GM23338 (cell line): ENCODE results near the gene AGER. TPM values are rescaled to one million over a fixed set of nuclear protein-coding genes. Genes with fewer than 3 reads are reported as not detected.

ENCODE experiments used
- ATAC-seq: fragments of 200-7000 bp; cut with Tn5 transposase; 3 replicates; pipeline ENCODE4 v1.9.1; 2020
- DNase-seq: peaks from one replicate; pipeline ENCODE4 v3.0.0-alpha.2; 2015; ENCODE audit warnings: low spot score
- H2AFZ ChIP-seq: fragments of 200-600 bp; sonication (generic); 2 replicates; pipeline ENCODE4 v1.8.0; 2016; ENCODE audit warnings: antibody characterized with exemption, mild to moderate bottlenecking, moderate library complexity
- H3F3A ChIP-seq: fragments of 200-600 bp; sonication (generic); replicated peaks from 2 replicates; pipeline ENCODE4 v1.8.0; 2017; ENCODE audit warnings: antibody characterized with exemption, mixed run types, low read depth
- H3K27ac ChIP-seq: fragments of 200-600 bp; sonication (generic); 2 replicates; pipeline ENCODE4 v1.6.1; 2016; ENCODE audit warnings: low read depth
- H3K27me3 ChIP-seq: fragments of 200-600 bp; sonication (generic); 2 replicates; pipeline ENCODE4 v1.8.0; 2016; ENCODE audit warnings: mild to moderate bottlenecking, mixed run types, moderate library complexity; ENCODE audit not compliant: insufficient read depth
- H3K36me3 ChIP-seq: fragments of 200-600 bp; sonication (generic); 2 replicates; pipeline ENCODE4 v1.8.0; 2016; ENCODE audit warnings: mild to moderate bottlenecking; ENCODE audit not compliant: insufficient read depth
- H3K4me1 ChIP-seq: fragments of 200-600 bp; sonication (generic); 2 replicates; pipeline ENCODE4 v1.8.0; 2016; ENCODE audit warnings: mild to moderate bottlenecking, moderate library complexity; ENCODE audit not compliant: insufficient read depth
- H3K4me2 ChIP-seq: fragments of 200-600 bp; sonication (generic); 2 replicates; pipeline ENCODE4 v1.7.1; 2017; ENCODE audit warnings: mixed run types
- H3K4me3 ChIP-seq: fragments of 200-600 bp; sonication (generic); 2 replicates; pipeline ENCODE4 v1.6.1; 2016; ENCODE audit warnings: mixed run types
- H3K79me2 ChIP-seq: fragments of 200-600 bp; sonication (generic); replicated peaks from 2 replicates; pipeline ENCODE4 v1.8.0; 2017; ENCODE audit warnings: mild to moderate bottlenecking; ENCODE audit not compliant: insufficient read depth
- H3K9me2 ChIP-seq: fragments of 200-600 bp; sonication (generic); 2 replicates; pipeline ENCODE4 v1.8.0; 2017; ENCODE audit not compliant: insufficient read depth
- H4K20me1 ChIP-seq: fragments of 200-600 bp; sonication (generic); replicated peaks from 2 replicates; pipeline ENCODE4 v1.8.0; 2017; ENCODE audit warnings: mild to moderate bottlenecking; ENCODE audit not compliant: insufficient read depth
- H3K27ac Mint-ChIP-seq: 2 replicates; pipeline ENCODE4 v1.8.0; 2020; ENCODE audit warnings: inconsistent platforms, mild to moderate bottlenecking, moderate library complexity, mixed read lengths
- H3K27me3 Mint-ChIP-seq: 3 replicates; pipeline ENCODE4 v1.8.0; 2022; ENCODE audit warnings: low read depth, mild to moderate bottlenecking, moderate library complexity, mixed read lengths, inconsistent platforms; ENCODE audit not compliant: insufficient read depth, poor library complexity
- H3K36me3 Mint-ChIP-seq: 3 replicates; pipeline ENCODE4 v1.8.0; 2021; ENCODE audit warnings: low read depth, mild to moderate bottlenecking, inconsistent platforms, moderate library complexity, mixed read lengths
- H3K4me1 Mint-ChIP-seq: 3 replicates; pipeline ENCODE4 v1.8.0; 2020; ENCODE audit warnings: mild to moderate bottlenecking, inconsistent platforms, mixed read lengths
- H3K4me3 Mint-ChIP-seq: 3 replicates; pipeline ENCODE4 v1.8.0; 2021; ENCODE audit warnings: moderate library complexity, mild to moderate bottlenecking, inconsistent platforms, mixed read lengths
- H3K9me3 Mint-ChIP-seq: 3 replicates; pipeline ENCODE4 v1.8.0; 2020; ENCODE audit warnings: moderate library complexity, mild to moderate bottlenecking, inconsistent platforms, mixed read lengths
- CREB1 ChIP-seq: fragments of 250-450 bp; sonication (Bioruptor Pico); IDR thresholded peaks from 2 replicates; pipeline ENCODE4 v1.5.0; 2020; ENCODE audit warnings: low read depth, mild to moderate bottlenecking, moderate library complexity
- CTCF ChIP-seq, 2 experiments: fragments of 200-600 bp in 1 of 2; sonication (generic) in 1 of 2; conservative IDR thresholded peaks; 2 replicates each; pipeline versions ENCODE4 v1.5.1 to v1.6.1; 2016 to 2017; ENCODE audit warnings: antibody characterized with exemption in 2 of 2, low read depth in 2 of 2, mild to moderate bottlenecking in 2 of 2, moderate library complexity in 1 of 2
- ETS1 ChIP-seq: IDR thresholded peaks from 2 replicates; pipeline ENCODE4 v1.6.1; 2016; ENCODE audit warnings: antibody characterized with exemption
- EZH2 ChIP-seq: fragments of 200-600 bp; sonication (generic); IDR thresholded peaks from one replicate; pipeline ENCODE4 v1.8.0; 2017; ENCODE audit warnings: antibody characterized with exemption, mild to moderate bottlenecking, low read depth; ENCODE audit not compliant: unreplicated experiment
- EZH2phosphoT487 ChIP-seq: fragments of 200-600 bp; sonication (generic); IDR thresholded peaks from one replicate; pipeline ENCODE4 v1.8.1; 2018; ENCODE audit warnings: antibody characterized with exemption; ENCODE audit not compliant: unreplicated experiment
- JUNB ChIP-seq: IDR thresholded peaks from one replicate; pipeline ENCODE4 v1.6.1; 2016; ENCODE audit warnings: antibody characterized with exemption; ENCODE audit not compliant: unreplicated experiment
- NANOG ChIP-seq: IDR thresholded peaks from 2 replicates; pipeline ENCODE4 v1.6.1; 2016; ENCODE audit warnings: antibody characterized with exemption, borderline replicate concordance
- POLR2AphosphoS5 ChIP-seq: IDR thresholded peaks from 2 replicates; pipeline ENCODE4 v1.6.1; 2016; ENCODE audit warnings: antibody characterized with exemption, low read depth
- REST ChIP-seq: IDR thresholded peaks from one replicate; pipeline ENCODE4 v1.6.1; 2018; ENCODE audit warnings: antibody characterized with exemption; ENCODE audit not compliant: unreplicated experiment
- STAT1 ChIP-seq: IDR thresholded peaks from one replicate; pipeline ENCODE4 v1.6.1; 2016; ENCODE audit warnings: antibody characterized with exemption; ENCODE audit not compliant: unreplicated experiment
- ZNF114 ChIP-seq: fragments of 250-450 bp; sonication (Bioruptor Pico); IDR thresholded peaks from 2 replicates; pipeline ENCODE4 v1.5.0; 2020; ENCODE audit warnings: mild to moderate bottlenecking, moderate library complexity
- ZNF331 ChIP-seq: fragments of 250-450 bp; sonication (Bioruptor Pico); IDR thresholded peaks from 2 replicates; pipeline ENCODE4 v1.5.0; 2020; ENCODE audit warnings: low read depth, mild to moderate bottlenecking, moderate library complexity
- ZNF462 ChIP-seq: fragments of 250-450 bp; sonication (Bioruptor Pico); IDR thresholded peaks from 2 replicates; pipeline ENCODE4 v1.5.0; 2020; ENCODE audit warnings: mild to moderate bottlenecking, moderate library complexity
- polyA plus RNA-seq: library from polyadenylated mRNA; unstranded; fragments of >200 nt; fragmentation: Nextera tagmentation; extraction: Ambion mirVana; gene quantifications from 2 replicates; pipeline ENCODE4 v1.2.1, GENCODE V29; 2016
- total RNA-seq: library from RNA; depleted of rRNA; stranded (reverse); fragments of >200 nt; shearing (Covaris generic); gene quantifications from 2 replicates; pipeline ENCODE4 v1.2.3, GENCODE V29; 2014

The AGER gene
- total and polyA plus RNA-seq, 2 experiments from 2014 or later, result 2.3 to 3.4 TPM

- Mint-ChIP-seq H3K9me3 (no peaks in the 10 kb centered on the region; the same call in 2 of the 3 replicates), H3K4me3 (peak overlapping the region; percentile 95), H3K4me1 (peaks cover 57% of the 10 kb centered on the region), H3K27me3 (peaks cover 19% of the 10 kb centered on the region), H3K36me3 (no peaks in the 10 kb centered on the region), H3K27ac (peak overlapping the region; percentile 99; the same call in 1 of the 2 replicates)
- Histone ChIP-seq H3K4me2 (peak overlapping the region; percentile 75), H3K4me3 (peak overlapping the region; percentile 49; the same call in 1 of the 2 replicates), H3K27me3 (no peaks in the 10 kb centered on the region), H3K4me1 (peaks cover 55% of the 10 kb centered on the region), H3K9me2 (no peaks in the 10 kb centered on the region), H4K20me1 (no peaks in the 10 kb centered on the region), H3K36me3 (no peaks in the 10 kb centered on the region), H3F3A (peaks cover 21% of the 10 kb centered on the region), H3K27ac (peak overlapping the region; percentile 97; the same call in 1 of the 2 replicates), H2AFZ (no peak overlapping the region), H3K79me2 (peaks cover 3% of the 10 kb centered on the region; the same call in 1 of the 2 replicates)
- DNase-seq, result no peak
- no peak for TF ChIP-seq CREB1
- no peak for TF ChIP-seq POLR2AphosphoS5
- no peak for TF ChIP-seq EZH2phosphoT487
- no peak for TF ChIP-seq REST
- TF ChIP-seq ETS1, result no peak
- TF ChIP-seq JUNB, result no peak
- no peak for TF ChIP-seq ZNF331 (CRISPR knock-in tag)
- no peak for TF ChIP-seq EZH2
- no peak for TF ChIP-seq STAT1
- TF ChIP-seq CTCF (conservative IDR thresholded peaks at IDR 0.05; ENCODE audit: low read depth in 2 of 2), result no peak
- TF ChIP-seq ZNF114, result no peak
- TF ChIP-seq NANOG, result no peak
- no peak for TF ChIP-seq ZNF462 (CRISPR knock-in tag)
- ATAC-seq, result no peak
Measured at GRCh38 chr6:32194388-32194787, 10.3 kb upstream of the AGER start.
